DOHH2 (cell line): ENCODE results near the gene HIVEP3.

Experiments
- EZH2phosphoT487 ChIP-seq: fragments of 200-600 bp; sonication (generic); IDR thresholded peaks from 2 replicates; pipeline ENCODE4 v1.6.1; 2017; ENCODE audit warnings: borderline replicate concordance, mild to moderate bottlenecking, antibody characterized with exemption, low read length, moderate library complexity, mixed read lengths
- TF ChIP-seq, protein P1 (sequence below): fragments of 200-600 bp; sonication (generic); IDR thresholded peaks from one replicate; pipeline ENCODE4 v1.5.1; 2014; ENCODE audit warnings: antibody characterized with exemption, mild to moderate bottlenecking, low read depth, low read length; ENCODE audit not compliant: poor library complexity, severe bottlenecking

DNA sequence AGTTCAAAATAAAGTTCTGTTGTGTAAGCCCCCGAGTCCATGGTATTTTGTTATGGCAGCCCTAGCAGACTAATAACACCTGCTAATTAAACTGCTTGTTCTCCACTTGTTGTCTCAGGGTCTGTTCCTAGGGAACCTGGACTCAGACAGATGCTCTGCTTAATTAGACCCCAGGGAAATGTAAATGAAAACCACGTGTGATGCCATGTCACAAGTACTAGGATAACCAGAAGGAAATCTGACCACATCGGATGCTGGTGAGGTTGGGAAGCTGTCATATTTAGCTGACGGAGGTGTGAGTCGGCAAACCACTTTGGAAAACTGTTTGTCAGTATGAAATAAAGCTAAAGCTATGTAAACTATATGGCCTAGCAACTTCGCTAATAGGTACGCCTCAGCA lies 453.8 kb downstream of the HIVEP3 start:
- TF ChIP-seq, protein P1, sequence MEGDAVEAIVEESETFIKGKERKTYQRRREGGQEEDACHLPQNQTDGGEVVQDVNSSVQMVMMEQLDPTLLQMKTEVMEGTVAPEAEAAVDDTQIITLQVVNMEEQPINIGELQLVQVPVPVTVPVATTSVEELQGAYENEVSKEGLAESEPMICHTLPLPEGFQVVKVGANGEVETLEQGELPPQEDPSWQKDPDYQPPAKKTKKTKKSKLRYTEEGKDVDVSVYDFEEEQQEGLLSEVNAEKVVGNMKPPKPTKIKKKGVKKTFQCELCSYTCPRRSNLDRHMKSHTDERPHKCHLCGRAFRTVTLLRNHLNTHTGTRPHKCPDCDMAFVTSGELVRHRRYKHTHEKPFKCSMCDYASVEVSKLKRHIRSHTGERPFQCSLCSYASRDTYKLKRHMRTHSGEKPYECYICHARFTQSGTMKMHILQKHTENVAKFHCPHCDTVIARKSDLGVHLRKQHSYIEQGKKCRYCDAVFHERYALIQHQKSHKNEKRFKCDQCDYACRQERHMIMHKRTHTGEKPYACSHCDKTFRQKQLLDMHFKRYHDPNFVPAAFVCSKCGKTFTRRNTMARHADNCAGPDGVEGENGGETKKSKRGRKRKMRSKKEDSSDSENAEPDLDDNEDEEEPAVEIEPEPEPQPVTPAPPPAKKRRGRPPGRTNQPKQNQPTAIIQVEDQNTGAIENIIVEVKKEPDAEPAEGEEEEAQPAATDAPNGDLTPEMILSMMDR = no peak
- TF ChIP-seq EZH2phosphoT487 = no peak
